DND-41 (cell line): Measurements from ENCODE around the gene ACOT6.
"Not testable (repeated sequence)": the region's sequence is repeated elsewhere in the genome, so short reads cannot be mapped to it uniquely, and the experiment has no call there.

Source experiments
- CTCF ChIP-seq: IDR thresholded peaks from 2 replicates; pipeline ENCODE4 v1.5.1; 2012; ENCODE audit warnings: borderline replicate concordance, low read length, moderate library complexity, mild to moderate bottlenecking; ENCODE audit not compliant: poor library complexity, severe bottlenecking; ENCODE audit errors: extremely low read depth
- EZH2 ChIP-seq: IDR thresholded peaks from 3 replicates; pipeline ENCODE4 v1.6.1; 2012; ENCODE audit warnings: borderline replicate concordance, low read depth, mild to moderate bottlenecking, moderate library complexity, low read length, inconsistent platforms; ENCODE audit not compliant: severe bottlenecking

DNA sequence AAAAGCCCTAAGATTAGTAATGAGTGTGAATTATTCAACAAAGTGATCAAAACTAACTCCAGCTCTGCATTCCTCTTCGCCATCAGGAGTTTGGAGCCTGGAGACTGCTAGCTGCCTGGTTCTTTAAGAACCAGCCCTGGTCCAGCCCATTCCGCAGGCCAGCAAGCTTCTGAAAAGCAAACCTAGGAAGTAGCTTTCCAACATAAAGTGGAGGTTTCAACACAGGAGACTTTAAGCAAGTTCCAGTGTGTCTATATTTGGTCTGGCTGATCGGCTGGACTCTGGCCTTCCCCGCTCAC is 43.5 kb upstream of the ACOT6 start:
- TF ChIP-seq CTCF, EZH2: not testable (repeated sequence)
